Kidney tubule cell (primary cell): Measurements from ENCODE around the gene ADCY10.

Experiments used
- DNase-seq: peaks from one replicate; pipeline ENCODE4 v3.0.0-alpha.2; 2018; ENCODE audit warnings: low spot score

ADCY10 gene

DNA sequence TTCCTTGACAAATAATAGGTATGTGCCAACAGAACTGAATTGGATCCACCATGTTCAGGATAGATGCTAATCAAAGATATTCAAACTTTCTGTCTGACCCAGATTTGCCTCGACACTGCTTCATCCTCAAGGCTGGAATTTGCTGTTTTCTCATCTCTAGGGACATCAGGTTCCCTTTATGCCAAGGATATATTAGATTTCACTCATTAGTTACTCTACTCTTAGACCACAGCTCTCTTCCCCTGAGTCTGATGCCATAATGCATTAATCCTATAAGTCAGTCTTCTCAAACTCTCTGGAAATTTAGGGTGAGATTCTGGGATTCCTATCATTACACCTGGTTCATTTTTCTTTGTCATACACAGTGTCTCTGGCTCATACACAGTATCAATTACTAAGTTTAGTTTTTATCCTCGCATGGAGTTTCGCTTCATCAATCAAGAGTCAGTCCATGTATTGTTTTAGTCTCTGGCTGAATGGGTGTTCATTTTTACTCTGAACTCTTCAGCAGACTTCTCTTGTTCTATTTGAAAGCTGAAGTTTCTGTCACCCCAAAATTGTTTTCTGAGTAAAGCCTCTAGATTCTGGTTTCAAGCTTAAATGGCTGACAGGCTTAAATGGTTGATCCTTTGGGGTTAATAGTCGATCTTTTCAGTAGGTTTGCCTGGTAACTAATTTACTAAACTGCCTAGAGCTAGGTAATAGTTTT, 13.3 kb upstream of the ADCY10 start:
- DNase-seq: peak; percentile 75

- peak; percentile 44 for DNase-seq
Measured at GRCh38 chr1:167926486-167926997, 12.6 kb upstream of the ADCY10 start.

DNA sequence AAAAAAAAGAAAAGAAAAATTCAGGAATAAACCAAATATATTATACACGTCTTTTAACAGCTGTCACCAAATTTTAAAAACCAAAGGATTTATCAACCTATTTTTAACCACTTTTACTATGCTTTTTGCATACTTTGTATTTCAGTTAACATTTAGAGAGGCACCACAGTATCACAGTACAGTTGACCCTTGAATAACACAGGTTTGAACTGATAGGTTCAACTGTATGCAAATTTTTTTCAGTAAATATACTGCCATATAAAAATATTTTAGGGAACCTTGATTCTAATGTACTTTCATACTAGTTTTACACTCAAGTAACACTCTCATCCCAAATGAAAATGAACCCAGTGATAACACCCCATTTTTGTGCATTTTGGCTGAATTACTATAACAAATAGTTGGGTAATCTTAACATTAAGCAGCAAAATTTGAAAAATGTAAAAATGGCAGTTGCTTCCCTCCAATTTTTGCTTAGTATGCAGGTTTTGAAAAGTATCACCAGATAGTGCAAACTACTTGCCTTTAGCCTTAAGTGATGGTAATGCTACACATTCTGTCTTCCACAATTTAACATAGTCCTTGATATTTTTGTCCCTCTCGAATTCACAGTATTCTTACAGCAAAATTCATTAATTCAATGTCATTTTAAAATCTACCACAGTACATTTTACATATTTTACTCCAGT, 10.8 kb upstream of the ADCY10 start:
- no peak for DNase-seq

DNA sequence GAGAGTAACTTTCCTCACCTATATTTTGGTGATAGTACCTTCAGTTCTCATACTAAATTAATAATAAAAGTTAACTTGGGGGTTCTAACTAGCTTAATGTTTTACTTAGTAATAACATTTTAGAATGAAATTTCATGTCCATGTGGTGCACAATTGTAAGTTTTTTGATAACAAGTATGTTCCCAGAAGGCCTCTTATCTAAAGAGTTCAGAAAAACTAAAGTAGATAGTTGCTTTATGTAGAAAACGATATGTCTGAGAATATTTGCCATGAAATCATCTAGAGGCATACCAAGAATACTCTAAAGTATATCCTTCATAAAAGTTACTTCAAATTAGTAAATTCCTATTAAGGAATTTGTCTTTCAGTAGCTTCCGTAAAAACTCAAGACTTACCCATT, 10.2 kb upstream of the ADCY10 start:
- no peak for DNase-seq

GRCh38 chr1:167923324-167924056, 9.6 kb upstream of the ADCY10 start:
- no peak for DNase-seq

DNA sequence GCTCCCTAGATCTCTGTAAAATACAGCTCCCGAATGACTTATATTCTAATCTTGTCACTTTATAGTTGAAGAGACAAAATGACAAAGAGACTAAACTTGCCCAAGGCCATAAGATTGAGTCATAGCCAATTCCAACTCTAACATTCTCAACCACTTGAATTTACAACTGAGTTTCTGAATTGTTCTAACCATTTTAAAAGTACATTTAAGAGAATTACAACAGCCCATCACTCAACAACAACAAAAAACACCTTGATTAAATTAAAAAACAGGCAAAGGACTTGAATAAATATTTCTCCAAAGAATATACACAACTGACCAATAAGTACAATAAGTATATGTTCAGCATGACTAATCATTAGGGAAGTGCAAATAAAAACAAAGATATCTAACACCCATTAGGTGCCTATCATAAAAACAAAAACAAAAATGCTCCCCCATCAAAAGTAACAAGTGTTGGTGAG, 8.7 kb upstream of the ADCY10 start:
- DNase-seq: peak; percentile 41

GRCh38 chr1:167922023-167922422, 8.1 kb upstream of the ADCY10 start:
- DNase-seq: no peak

- DNase-seq: peak; percentile 15
Measured at GRCh38 chr1:167916766-167917511, 3.0 kb upstream of the ADCY10 start.

DNA sequence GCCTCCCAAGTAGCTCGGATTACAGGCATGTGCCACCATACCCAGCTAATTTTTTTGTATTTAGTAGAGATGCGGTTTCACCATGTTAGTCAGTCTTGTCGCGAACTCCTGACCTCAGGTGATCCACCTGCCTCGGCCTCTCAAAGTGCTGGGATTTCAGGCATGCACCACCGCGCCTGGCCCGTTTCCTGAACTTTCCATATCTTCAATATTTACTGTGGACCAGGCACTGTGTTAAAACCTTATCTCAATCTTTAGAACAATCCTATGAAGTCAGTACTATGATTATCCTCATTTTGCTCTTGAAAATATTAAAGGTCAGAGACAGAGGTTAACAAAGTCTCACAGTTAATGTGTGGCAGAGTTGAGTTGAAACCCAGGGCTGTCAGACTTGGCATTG, 1.6 kb upstream of the ADCY10 start:
- no peak for DNase-seq

- DNase-seq: no peak
Measured at GRCh38 chr1:167912294-167912693, 1.6 kb downstream of the ADCY10 start.

DNA sequence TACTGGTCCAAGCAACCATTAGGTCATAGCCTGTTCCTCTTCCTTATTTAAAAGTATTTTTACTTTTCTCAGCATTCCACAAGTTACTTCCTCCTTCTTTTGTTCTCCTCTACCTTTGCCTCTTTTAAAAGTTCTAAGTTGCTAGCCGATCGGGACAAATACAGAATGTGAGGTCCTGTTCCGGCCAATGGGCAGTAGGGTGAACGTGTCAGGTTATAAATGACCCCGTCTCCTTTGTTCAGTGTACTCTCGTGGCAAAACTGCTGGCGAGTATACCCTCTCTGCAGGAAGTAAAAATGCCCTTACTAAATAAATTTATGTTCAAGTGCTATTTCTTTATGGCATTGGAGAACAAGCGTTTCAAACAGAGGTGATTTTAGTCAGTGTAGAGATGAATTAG, 2.5 kb downstream of the ADCY10 start:
- peak; percentile 31 for DNase-seq

DNA sequence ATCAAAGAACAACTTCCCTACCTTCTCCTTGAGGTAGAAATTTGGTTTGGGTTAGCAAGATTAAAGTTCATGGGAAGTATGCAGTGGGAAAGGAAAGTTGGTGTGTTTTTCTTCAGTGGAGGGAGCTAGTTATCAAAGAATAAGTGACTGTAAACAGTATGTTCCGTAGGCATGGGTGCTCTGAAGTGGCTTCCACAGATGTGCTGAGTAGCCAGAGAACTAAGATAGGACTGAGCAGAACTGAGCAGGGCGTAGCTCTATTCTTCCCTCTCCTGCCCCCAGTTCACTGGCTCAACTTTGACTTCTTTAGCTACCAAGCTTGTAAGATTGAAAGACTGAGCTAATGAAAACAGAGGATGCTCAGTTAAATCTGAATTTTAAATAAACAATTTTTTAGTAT, 3.4 kb downstream of the ADCY10 start:
- no peak for DNase-seq

DNA sequence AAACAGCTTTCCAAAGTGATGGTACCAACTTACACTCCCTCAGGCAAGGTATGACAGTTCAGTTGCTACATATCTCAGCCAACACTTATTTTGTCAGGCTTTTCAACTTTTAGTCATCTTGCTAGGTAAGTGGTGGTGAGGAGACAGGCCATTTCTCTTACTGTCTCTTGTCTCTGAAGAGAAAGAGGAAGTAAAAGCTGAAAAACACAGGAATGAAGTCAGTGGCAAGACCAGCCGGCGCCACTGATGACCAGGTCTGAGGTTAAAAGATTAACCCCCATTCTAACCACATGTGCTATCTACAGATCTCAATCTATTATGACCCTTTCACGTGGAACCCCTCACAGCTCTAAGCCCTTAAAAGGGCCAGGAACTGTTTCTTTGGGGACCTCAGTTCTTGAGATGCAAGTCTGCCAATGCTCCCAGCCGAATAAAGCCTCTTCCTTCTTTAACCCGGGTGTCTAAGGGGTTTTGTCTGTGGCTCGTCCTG, 4.2 kb downstream of the ADCY10 start:
- peak; percentile 65 for DNase-seq

GRCh38 chr1:167905671-167906070, 8.3 kb downstream of the ADCY10 start:
- DNase-seq: no peak

DNA sequence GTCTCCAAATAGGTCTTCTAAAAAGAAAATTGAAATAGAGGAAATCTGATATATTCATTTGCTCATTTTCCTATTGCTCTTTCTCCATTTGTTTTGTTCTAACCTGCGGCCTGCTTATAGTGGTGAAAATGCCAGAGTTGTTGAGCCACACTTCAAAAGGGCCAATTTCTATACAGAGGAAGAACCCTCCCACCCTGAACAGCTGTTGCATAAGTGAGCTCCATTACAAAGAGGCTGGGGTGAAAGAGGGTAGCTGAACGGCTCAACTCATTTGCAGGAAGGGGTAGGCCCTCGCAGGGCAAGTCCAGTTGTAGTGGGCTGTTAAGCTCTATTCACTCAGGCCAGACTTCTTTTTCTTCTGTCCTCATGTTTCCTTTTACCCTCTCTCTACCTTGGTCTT, 8.8 kb downstream of the ADCY10 start:
- DNase-seq: no peak

DNA sequence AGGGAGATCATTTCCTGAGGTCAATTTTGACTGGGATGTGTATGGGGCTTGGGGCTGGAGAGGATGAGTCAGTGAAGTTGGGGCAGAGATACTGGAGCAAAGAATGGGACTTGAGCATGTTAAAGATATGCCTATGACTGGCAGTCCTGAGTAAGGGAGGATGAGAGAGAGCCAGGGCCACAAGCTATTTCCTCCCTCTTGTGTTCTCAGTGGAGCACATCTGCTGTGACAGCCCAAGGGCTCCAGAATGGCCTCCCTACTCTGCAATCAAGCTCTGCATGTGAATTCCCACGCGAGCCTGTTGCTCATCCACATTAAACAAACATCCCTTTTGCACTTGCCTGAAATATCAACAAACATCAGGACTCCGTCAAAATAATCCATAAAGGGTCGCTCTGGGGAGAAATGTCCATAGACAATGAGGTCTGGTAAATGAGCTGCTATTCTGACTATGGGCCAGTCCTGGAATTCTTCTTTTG, 9.2 kb downstream of the ADCY10 start:
- DNase-seq: peak; percentile 70

GRCh38 chr1:167900907-167901306, 13.0 kb downstream of the ADCY10 start:
- DNase-seq: no peak

DNA sequence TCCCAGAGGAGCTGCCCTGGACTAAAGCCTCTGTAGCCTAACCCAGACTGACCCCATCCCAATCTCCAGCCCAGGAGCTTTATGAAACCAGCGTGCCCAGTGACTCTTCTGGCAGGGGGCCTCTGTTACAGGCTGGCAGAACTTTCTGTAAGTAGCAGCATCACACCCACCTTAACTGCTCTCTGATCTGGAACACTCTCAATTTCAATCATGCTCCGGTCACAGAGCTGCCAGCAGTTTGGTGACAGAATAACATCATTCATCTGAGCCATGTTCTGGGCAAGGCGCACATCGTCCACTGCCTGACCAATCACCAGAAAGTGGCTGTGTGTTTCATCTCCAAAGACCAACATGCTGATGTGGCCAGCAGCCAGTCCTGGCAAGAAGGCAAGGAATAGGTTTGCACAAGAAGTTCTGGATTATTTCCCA, 14.7 kb downstream of the ADCY10 start:
- no peak for DNase-seq

GRCh38 chr1:167898578-167899222, 15.2 kb downstream of the ADCY10 start:
- DNase-seq: no peak

- DNase-seq: no peak
Measured at GRCh38 chr1:167893798-167894197, 20.1 kb downstream of the ADCY10 start.

DNA sequence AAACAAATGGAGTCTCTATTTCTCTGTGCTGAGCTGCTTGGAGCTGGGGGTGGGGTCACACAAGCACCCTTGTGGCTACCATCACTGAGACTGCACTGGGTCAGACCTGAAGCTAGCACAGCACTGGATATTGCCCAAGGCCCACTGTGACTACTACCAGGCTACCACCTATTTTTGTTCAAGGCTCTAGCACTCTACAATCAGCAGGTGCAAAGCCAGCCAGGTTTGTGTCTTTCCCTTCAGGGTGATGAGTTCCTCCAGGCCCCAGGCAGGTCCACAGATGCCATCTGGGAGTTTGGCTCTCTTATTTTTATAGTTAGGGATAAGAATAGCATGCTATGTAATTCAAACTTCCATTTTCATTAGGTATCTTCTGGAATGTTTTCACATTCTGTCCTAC, 23.5 kb downstream of the ADCY10 start:
- DNase-seq: no peak
